Adipocyte (in vitro differentiated cells): ENCODE results near the gene CTXN1.
"Not testable (repeated sequence)": the region's sequence is repeated elsewhere in the genome, so short reads cannot be mapped to it uniquely, and the experiment has no call there.

Experiments
- DNase-seq: peaks from one replicate; pipeline ENCODE4 v3.0.0-alpha.2; 2015; ENCODE audit warnings: low read depth
- H3K27me3 ChIP-seq: replicated peaks from 2 replicates; pipeline ENCODE4 v1.7.0; 2013; ENCODE audit warnings: mild to moderate bottlenecking, low read length, moderate library complexity; ENCODE audit not compliant: control insufficient read depth, insufficient read depth
- H3K36me3 ChIP-seq: 2 replicates; pipeline ENCODE4 v1.7.0; 2013; ENCODE audit warnings: low read length, mild to moderate bottlenecking, moderate library complexity; ENCODE audit not compliant: control insufficient read depth, insufficient read depth, severe bottlenecking
- H3K4me1 ChIP-seq: 2 replicates; pipeline ENCODE4 v1.7.0; 2013; ENCODE audit warnings: mild to moderate bottlenecking, low read length, moderate library complexity; ENCODE audit not compliant: control insufficient read depth, insufficient read depth
- H3K4me3 ChIP-seq: 2 replicates; pipeline ENCODE4 v1.7.0; 2013; ENCODE audit warnings: mild to moderate bottlenecking, low read length, moderate library complexity
- H3K9ac ChIP-seq: 2 replicates; pipeline ENCODE4 v1.7.0; 2013; ENCODE audit warnings: mild to moderate bottlenecking, low read length, moderate library complexity
- H3K9me3 ChIP-seq: 2 replicates; pipeline ENCODE4 v1.7.0; 2013; ENCODE audit warnings: mild to moderate bottlenecking, low read length, moderate library complexity; ENCODE audit not compliant: control insufficient read depth

CTXN1 gene

DNA sequence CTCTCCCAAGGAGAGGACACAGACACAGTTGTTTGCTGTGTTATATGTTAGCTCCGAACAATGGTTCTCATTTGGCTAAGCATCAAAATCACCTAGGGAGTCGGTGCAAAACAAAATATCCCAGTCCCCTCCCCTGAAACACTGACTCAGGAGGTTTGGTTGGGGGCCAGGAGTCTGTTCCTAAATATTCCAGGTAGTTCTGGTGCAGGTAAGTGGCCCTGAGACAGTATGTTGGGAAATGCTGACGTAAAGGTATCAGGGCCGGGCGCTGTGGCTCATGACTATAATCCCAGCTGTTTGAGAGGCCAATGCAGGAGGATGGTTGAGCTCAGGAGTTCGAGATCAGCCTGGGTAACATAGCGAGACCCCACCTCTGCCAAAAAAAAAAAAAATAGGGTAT lies 24.6 kb downstream of the CTXN1 start:
- no peaks in the 10 kb centered on the region for H3K9me3 ChIP-seq
- H3K9ac ChIP-seq = no peak overlapping the region
- no peak overlapping the region for H3K4me3 ChIP-seq
- H3K4me1 ChIP-seq = peaks cover 23% of the 10 kb centered on the region
- DNase-seq = no peak
- H3K27me3 ChIP-seq = no peaks in the 10 kb centered on the region
- peaks cover 19% of the 10 kb centered on the region for H3K36me3 ChIP-seq

DNA sequence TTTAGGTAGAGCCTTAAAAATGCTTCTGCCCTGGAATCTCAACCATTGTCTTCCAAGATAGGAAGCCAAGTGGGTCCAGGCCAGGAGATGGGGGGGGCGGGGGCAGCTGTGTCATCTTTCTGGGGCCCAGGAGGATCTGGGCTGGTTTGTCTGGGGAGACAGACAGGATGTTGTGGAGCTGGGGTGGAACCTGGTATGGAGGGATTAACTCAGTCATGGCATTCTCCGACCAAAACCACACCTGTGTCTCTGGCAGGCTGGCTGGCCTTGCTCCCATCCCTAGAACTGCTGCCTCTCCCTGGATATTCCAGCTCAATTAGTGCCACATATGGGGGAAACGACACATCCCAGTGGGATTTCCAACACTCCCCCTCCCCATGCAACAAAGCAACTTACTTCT lies 25.0 kb downstream of the CTXN1 start:
- Histone ChIP-seq H3K9ac (no peak overlapping the region), H3K9me3 (no peaks in the 10 kb centered on the region), H3K4me3 (no peak overlapping the region), H3K36me3 (peaks cover 17% of the 10 kb centered on the region), H3K27me3 (no peaks in the 10 kb centered on the region), H3K4me1 (peaks cover 23% of the 10 kb centered on the region)
- no peak for DNase-seq

DNA sequence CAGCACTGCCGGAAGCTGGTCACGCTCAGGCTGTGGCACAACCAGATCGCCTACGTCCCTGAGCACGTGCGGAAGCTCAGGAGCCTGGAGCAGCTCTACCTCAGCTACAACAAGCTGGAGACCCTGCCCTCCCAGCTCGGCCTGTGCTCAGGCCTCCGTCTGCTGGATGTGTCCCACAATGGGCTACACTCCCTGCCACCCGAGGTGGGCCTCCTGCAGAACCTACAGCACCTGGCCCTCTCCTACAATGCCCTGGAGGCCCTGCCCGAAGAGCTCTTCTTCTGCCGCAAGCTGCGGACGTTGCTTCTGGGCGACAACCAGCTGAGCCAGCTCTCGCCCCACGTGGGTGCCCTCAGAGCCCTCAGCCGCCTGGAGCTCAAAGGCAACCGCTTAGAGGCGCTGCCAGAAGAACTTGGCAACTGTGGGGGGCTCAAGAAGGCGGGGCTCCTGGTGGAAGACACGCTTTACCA lies 25.5 kb downstream of the CTXN1 start:
- Histone ChIP-seq H3K27me3 (no peaks in the 10 kb centered on the region), H3K36me3 (peaks cover 14% of the 10 kb centered on the region), H3K9ac (no peak overlapping the region), H3K4me3 (no peak overlapping the region), H3K4me1 (peaks cover 22% of the 10 kb centered on the region), H3K9me3 (no peaks in the 10 kb centered on the region)
- DNase-seq = no peak

DNA sequence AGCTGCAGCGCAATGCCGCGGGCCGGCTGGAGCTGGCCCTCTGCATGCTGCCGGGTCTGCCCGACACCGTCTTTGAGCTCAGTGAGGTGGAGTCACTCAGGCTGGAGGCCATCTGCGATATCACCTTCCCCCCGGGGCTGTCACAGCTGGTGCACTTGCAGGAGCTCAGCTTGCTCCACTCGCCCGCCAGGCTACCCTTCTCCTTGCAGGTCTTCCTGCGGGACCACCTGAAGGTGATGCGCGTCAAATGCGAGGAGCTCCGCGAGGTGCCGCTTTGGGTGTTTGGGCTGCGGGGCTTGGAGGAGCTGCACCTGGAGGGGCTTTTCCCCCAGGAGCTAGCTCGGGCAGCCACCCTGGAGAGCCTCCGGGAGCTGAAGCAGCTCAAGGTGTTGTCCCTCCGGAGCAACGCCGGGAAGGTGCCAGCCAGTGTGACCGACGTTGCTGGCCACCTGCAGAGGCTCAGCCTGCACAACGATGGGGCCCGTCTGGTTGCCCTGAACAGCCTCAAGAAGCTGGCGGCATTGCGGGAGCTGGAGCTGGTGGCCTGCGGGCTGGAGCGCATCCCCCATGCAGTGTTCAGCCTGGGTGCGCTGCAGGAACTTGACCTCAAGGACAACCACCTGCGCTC lies 26.1 kb downstream of the CTXN1 start:
- no peak overlapping the region for H3K4me3 ChIP-seq

DNA sequence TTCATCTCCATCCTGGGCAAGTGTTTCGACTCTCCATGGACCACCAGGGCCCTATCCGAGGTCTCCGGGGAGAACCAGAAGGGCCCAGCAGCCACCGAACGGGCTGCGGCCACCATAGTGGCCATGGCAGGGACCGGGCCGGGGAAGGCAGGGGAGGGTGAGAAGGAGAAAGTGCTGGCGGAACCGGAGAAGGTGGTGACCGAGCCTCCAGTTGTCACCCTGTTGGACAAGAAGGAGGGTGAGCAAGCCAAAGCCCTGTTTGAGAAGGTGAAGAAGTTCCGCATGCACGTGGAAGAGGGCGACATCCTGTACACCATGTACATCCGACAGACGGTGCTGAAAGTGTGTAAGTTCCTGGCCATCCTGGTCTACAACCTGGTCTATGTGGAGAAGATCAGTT lies 27.0 kb downstream of the CTXN1 start:
- H3K4me1 ChIP-seq = peaks cover 16% of the 10 kb centered on the region
- no peak for DNase-seq
- no peak overlapping the region for H3K4me3 ChIP-seq
- no peaks in the 10 kb centered on the region for H3K27me3 ChIP-seq
- H3K9ac ChIP-seq = no peak overlapping the region
- H3K9me3 ChIP-seq = no peaks in the 10 kb centered on the region
- peaks cover 14% of the 10 kb centered on the region for H3K36me3 ChIP-seq

More for the DNA sequence above, 26.1 kb downstream of the CTXN1 start:
- Histone ChIP-seq H3K9ac (no peak overlapping the region), H3K4me1 (peaks cover 18% of the 10 kb centered on the region), H3K9me3 (no peaks in the 10 kb centered on the region), H3K27me3 (no peaks in the 10 kb centered on the region), H3K36me3 (peaks cover 14% of the 10 kb centered on the region)
- no peak for DNase-seq

DNA sequence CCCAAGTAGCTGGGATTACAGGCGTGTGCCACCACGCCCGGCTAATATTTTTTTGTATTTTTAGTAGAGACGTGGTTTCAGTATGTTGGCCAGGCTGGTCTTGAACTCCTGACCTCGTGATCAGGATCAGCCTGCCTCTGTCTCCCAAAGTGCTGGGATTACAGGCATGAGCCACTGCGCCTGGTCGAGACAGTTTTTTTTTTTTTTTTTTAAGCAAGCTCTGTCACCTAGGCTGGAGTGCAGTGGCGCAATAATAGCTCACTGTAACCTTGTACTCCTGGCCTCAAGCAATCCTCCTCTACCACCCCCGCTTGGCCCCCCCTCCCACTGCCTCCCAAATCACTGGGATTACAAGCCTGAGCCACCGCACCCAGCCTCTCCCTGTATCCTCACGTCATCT lies 28.6 kb downstream of the CTXN1 start:
- Histone ChIP-seq H3K9ac (no peak overlapping the region), H3K36me3 (peaks cover 14% of the 10 kb centered on the region), H3K4me3 (no peak overlapping the region), H3K27me3 (no peaks in the 10 kb centered on the region), H3K4me1 (peaks cover 6% of the 10 kb centered on the region), H3K9me3 (no peaks in the 10 kb centered on the region)
- no peak for DNase-seq

DNA sequence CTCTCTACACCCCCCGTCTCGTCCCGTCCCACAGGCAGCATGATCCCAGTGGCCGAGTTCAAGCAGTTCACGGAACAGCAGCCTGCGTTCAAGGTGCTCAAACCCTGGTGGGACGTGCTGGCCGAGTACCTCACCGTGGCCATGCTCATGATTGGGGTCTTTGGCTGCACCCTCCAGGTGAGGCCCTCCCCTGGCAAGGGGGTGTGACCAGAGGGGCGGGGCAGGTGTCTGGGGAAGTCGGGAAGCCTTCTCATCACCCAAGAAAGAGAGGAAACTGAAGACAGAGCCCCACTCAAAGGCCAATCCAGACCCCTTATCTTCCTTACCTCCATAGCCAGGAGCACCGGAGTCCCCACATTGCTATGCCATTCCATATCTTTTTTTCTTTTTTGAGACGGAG lies 30.4 kb downstream of the CTXN1 start:
- no peaks in the 10 kb centered on the region for H3K27me3 ChIP-seq

DNA sequence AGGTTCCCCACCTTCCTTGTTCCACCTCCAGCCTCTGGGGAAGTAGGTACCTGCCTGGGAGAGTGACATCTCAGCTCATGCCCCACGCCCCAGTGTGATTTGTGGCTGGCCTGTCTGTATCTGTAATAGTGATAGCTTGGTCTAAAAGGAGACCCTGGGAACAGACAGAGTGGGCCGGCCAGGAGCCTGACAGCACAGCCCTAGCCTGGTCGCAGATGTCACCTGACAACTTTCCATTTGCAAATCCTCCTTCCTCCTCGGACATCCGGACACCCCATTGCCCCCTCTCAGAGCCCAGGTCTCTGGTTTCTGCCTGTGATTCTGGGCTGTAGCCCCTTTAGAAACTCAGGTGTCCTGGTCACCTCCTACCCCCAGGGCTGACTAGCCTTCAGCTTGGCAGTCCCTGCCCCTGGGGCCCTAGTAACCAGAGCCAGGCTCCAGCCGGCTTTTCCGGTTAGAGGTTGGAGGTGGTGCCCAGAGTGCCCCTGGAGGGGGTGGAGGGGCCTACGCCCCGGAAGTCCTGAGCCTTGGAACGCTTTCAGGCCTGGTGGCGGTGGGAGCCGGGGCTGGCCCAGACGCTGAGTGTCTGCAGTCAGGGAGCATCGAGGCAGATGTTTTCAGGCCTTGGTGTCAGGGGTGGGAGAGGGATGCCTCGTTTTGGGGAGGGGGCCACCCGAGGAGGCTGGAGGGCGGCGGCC lies 31.2 kb downstream of the CTXN1 start:
- H3K4me3 ChIP-seq = no peak overlapping the region
- H3K4me1 ChIP-seq = peaks cover 4% of the 10 kb centered on the region
- H3K27me3 ChIP-seq = no peaks in the 10 kb centered on the region
- no peaks in the 10 kb centered on the region for H3K9me3 ChIP-seq
- H3K9ac ChIP-seq = no peak overlapping the region
- H3K36me3 ChIP-seq = peaks cover 13% of the 10 kb centered on the region
- DNase-seq = no peak

More for the DNA sequence above, 30.4 kb downstream of the CTXN1 start:
- Histone ChIP-seq H3K4me3 (no peak overlapping the region), H3K9me3 (no peaks in the 10 kb centered on the region), H3K4me1 (peaks cover 4% of the 10 kb centered on the region), H3K9ac (no peak overlapping the region), H3K36me3 (peaks cover 14% of the 10 kb centered on the region)
- DNase-seq = no peak

DNA sequence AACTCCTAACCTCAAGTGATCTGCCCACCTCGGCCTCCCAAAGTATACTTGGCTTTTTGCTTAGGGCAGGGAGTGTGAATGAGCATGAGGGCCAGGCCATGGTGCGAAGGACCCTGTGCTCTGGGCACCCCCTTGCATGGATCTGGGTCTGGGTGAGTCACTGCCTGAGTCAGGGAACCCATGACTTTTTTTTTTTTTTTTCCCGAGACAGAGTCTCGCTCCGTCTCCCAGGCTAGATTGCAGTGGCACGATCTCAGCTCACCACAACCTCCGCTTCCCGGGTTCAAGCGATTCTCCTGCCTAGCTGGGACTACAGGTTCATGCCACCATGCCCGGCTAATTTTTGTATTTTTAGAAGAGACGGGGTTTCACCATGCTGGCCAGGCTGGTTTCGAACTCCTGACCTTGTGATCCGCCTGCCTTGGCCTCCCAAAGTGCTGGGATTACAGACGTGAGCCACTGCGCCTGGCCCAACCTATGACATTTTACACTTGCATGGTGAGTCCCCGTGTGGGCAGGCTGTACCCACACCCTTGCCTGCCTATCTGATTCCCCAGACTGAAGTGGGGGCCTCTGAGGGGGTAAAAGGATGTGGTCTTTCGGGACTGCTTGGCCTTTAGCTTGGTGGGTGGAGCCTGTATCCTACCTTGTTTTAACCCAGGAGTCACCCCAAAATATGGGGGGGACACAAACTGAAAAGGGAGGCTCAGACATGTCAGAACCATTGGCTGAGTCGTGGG lies 32.4 kb downstream of the CTXN1 start:
- not testable (repeated sequence) for H3K27me3 ChIP-seq, H3K36me3 ChIP-seq, H3K4me1 ChIP-seq, H3K4me3 ChIP-seq, DNase-seq, H3K9me3 ChIP-seq, H3K9ac ChIP-seq

DNA sequence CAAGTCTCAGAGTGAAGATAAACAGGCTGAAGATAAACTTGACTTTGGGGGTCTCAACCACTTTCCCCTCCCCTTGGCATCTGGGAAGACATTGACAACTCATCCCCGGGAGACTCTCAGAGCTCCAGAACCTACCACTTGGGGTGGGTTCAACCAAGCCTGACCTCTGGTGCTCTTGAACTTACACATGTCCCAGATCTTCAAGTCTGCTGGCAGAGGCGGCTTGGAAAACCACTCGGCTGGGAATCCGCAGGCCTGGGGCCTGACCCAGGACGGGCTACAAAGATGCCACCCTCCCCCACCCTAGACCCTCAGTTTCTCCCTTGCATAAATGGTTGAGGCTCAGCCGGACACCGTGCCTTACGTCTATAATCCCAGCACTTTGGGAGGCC lies 37.1 kb downstream of the CTXN1 start:
- peak overlapping the region; percentile 79 for H3K4me3 ChIP-seq
- no peaks in the 10 kb centered on the region for H3K9me3 ChIP-seq
- H3K36me3 ChIP-seq = no peaks in the 10 kb centered on the region
- H3K4me1 ChIP-seq = no peaks in the 10 kb centered on the region
- H3K27me3 ChIP-seq = no peaks in the 10 kb centered on the region
- peak overlapping the region; percentile 89 for H3K9ac ChIP-seq
- no peak for DNase-seq

DNA sequence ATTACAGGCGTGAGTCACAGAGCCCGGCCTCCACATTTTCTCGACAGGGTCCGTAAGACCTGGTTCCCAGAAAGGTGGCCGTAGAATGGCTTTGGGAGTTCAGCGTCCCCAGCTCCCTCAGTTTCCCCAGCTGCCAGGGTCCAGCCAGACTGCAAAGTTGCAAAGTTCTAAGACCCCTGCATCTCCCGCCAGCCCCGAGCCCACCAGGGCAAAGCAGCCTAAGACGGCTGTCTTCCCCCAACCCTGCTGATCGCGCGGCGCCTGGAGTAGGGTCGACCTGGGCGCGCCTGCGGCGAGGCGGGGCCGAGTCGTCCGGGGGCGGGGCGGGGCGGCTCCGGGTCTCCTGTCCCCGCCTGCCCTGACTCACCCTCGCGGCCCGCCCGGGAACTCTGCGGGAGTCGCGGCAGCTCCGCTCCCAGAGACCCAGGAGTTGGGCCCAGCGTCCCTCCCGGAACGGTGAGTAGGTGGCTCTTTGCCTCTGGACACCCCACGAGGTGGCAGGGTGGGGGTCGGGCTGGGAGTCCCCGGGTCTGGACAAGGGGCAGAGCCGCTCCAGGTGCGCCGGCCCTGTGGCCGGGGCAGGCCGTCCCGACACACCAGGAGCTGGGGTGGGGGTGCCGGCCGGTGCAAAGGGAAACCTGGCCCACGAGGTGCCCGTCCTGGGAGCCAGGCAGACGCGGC lies 37.6 kb downstream of the CTXN1 start, which contains the start of gene LRRC8E:
Gene LRRC8E, plus strand, starts transcription at position 366 of the 681 bp plus-strand sequence. CDS start 7,094 bp downstream, outside the sequence.
- H3K4me1 ChIP-seq = no peaks in the 10 kb centered on the region
- H3K36me3 ChIP-seq = no peaks in the 10 kb centered on the region
- DNase-seq = peak; percentile 91
- peak within 1 kb of the TSS; percentile 79 for H3K4me3 ChIP-seq
- H3K27me3 ChIP-seq = no peaks in the 10 kb centered on the region
- H3K9me3 ChIP-seq = no peaks in the 10 kb centered on the region
- H3K9ac ChIP-seq = peak within 1 kb of the TSS; percentile 89
